SK-N-SH treated with all-trans-retinoic acid at 6 μM for 48 hours (cell line): Measurements from ENCODE around the gene DHX58.

Source experiments
- ATAC-seq: fragments of 200-7000 bp; cut with Tn5 transposase; 3 replicates; pipeline ENCODE4 v1.9.1; 2020; ENCODE audit warnings: mild to moderate bottlenecking, moderate library complexity
- ARNTL ChIP-seq: fragments of 450-650 bp; formaldehyde crosslinking; IDR thresholded peaks from 2 replicates; pipeline ENCODE4 v1.5.0; 2020; ENCODE audit warnings: low read depth, mild to moderate bottlenecking, moderate library complexity, borderline replicate concordance
- BACH2 ChIP-seq: fragments of 250-450 bp; sonication (Bioruptor Pico); IDR thresholded peaks from 2 replicates; pipeline ENCODE4 v1.9.0; 2021; ENCODE audit warnings: mild to moderate bottlenecking, borderline replicate concordance
- CSDC2 ChIP-seq: fragments of 250-450 bp; sonication (Bioruptor Pico); IDR thresholded peaks from 2 replicates; pipeline ENCODE4 v1.5.0; 2020; ENCODE audit warnings: mild to moderate bottlenecking, moderate library complexity
- CSRNP3 ChIP-seq: fragments of 250-450 bp; sonication (Bioruptor Pico); IDR thresholded peaks from 2 replicates; pipeline ENCODE4 v1.5.1; 2021; ENCODE audit warnings: mild to moderate bottlenecking, moderate library complexity
- ESRRG ChIP-seq: fragments of 250-450 bp; sonication (Bioruptor Pico); IDR thresholded peaks from 2 replicates; pipeline ENCODE4 v1.6.1; 2021; ENCODE audit warnings: mild to moderate bottlenecking
- ISL1 ChIP-seq: fragments of 250-450 bp; sonication (Bioruptor Pico); IDR thresholded peaks from 2 replicates; pipeline ENCODE4 v2.1.2; 2022; ENCODE audit warnings: mild to moderate bottlenecking, moderate library complexity
- OSR1 ChIP-seq: fragments of 250-450 bp; sonication (Bioruptor Pico); IDR thresholded peaks from 2 replicates; pipeline ENCODE4 v1.8.0; 2022; ENCODE audit warnings: moderate library complexity, mild to moderate bottlenecking, inconsistent platforms
- PATZ1 ChIP-seq: fragments of 250-450 bp; sonication (Bioruptor Pico); IDR thresholded peaks from 2 replicates; pipeline ENCODE4 v1.8.0; 2020; ENCODE audit warnings: mild to moderate bottlenecking, moderate library complexity, borderline replicate concordance
- POU6F1 ChIP-seq: fragments of 250-450 bp; sonication (Bioruptor Pico); IDR thresholded peaks from 2 replicates; pipeline ENCODE4 v1.8.0; 2021; ENCODE audit warnings: low read depth, mild to moderate bottlenecking, moderate library complexity, borderline replicate concordance
- RARB ChIP-seq: fragments of 250-450 bp; sonication (Bioruptor Pico); IDR thresholded peaks from 2 replicates; pipeline ENCODE4 v1.8.0; 2021; ENCODE audit warnings: mild to moderate bottlenecking, moderate library complexity
- SNAI2 ChIP-seq: fragments of 250-450 bp; sonication (Bioruptor Pico); IDR thresholded peaks from 2 replicates; pipeline ENCODE4 v1.5.0; 2020; ENCODE audit warnings: mild to moderate bottlenecking, moderate library complexity
- TCF4 ChIP-seq: fragments of 250-450 bp; sonication (Bioruptor Pico); IDR thresholded peaks from 2 replicates; pipeline ENCODE4 v1.8.0; 2021; ENCODE audit warnings: mild to moderate bottlenecking, moderate library complexity, borderline replicate concordance
- TOX ChIP-seq: fragments of 250-450 bp; sonication (Bioruptor Pico); IDR thresholded peaks from 2 replicates; pipeline ENCODE4 v1.8.0; 2021; ENCODE audit warnings: mild to moderate bottlenecking, moderate library complexity, borderline replicate concordance
- TSHZ2 ChIP-seq: fragments of 250-450 bp; sonication (Bioruptor Pico); IDR thresholded peaks from 2 replicates; pipeline ENCODE4 v1.5.0; 2020; ENCODE audit warnings: mild to moderate bottlenecking, moderate library complexity
- ZC3H10 ChIP-seq: fragments of 250-450 bp; sonication (Bioruptor Pico); IDR thresholded peaks from 2 replicates; pipeline ENCODE4 v1.5.1; 2021; ENCODE audit warnings: mild to moderate bottlenecking, moderate library complexity
- ZFP3 ChIP-seq: fragments of 250-450 bp; sonication (Bioruptor Pico); IDR thresholded peaks from 2 replicates; pipeline ENCODE4 v1.5.0; 2020; ENCODE audit warnings: mild to moderate bottlenecking, moderate library complexity
- ZFP30 ChIP-seq: fragments of 450-650 bp; formaldehyde crosslinking; IDR thresholded peaks from 2 replicates; pipeline ENCODE4 v1.5.0; 2022; ENCODE audit warnings: mild to moderate bottlenecking, moderate library complexity
- ZNF70 ChIP-seq: fragments of 450-650 bp; formaldehyde crosslinking; IDR thresholded peaks from 2 replicates; pipeline ENCODE4 v1.5.0; 2020; ENCODE audit warnings: mild to moderate bottlenecking, moderate library complexity
- ZNF8 ChIP-seq: fragments of 450-650 bp; formaldehyde crosslinking; IDR thresholded peaks from 2 replicates; pipeline ENCODE4 v1.5.0; 2020; ENCODE audit warnings: mild to moderate bottlenecking, moderate library complexity

The DHX58 gene

DNA sequence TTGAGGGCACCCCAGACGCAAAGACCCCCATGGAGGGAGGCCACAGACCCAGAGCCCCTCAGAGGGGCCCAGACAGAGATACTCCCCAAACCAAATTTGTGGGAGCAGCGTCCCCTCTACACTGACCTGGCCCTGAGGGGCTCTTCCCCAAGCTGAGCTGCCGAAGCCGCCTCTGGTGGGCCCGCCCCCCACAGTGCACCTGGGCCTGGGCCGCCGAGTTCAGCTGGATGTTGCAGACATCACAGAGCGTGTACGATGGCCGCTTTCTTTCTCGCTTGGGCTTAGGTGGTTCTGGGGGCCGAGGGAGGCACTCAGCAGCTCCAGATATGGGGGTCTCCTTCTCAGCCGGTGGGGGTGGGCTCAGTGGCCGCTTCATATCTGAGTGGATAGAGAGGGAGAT is 49.8 kb downstream of the DHX58 start (continued):
- TF ChIP-seq TSHZ2 (CRISPR knock-in tag) (no peak), ISL1 (CRISPR knock-in tag) (no peak)

DNA sequence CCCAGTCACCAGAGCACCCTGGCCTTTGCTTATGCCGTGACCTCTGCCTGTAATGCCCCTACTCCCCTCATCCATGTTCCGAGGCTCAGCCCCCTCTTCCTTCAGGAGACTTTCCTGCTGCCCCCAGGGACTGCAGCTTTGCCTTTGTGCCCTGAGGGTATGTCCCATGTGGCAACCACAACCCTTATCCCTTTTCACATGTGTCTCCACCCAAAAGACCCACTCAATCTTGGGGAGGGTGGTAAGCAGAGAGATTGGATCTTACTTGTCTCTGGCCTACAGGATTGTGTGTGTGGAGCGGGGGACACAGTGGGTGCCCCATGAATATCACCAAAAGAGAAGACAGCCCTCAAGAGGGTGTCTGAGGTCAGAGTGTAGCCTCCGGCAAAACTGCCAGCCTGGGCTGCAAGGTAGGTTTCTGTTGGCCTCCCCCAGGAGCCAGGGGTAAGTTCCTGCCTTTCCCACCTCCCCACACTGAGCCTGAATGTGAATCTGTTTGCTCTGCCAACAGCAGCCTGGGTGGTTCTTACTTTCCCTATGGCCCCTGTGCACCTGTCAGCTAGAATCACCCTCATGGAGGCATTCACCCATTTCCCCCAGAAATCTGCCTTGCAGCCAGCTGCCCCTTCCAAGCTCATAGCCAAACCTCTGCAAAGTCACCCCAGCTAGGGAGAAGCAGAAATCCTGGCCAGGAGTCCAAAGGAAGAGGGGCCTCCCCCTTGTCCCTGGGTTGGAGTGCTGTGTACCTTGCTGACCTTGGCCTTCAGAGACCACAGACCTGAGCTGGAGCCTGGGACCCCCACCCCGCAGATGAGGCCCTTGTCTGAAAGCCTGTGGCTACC is 50.6 kb downstream of the DHX58 start:
- TF ChIP-seq PATZ1 (CRISPR knock-in tag), result no peak
- no peak for TF ChIP-seq ESRRG (CRISPR knock-in tag)
- no peak for TF ChIP-seq ARNTL
- no peak for TF ChIP-seq ZFP30 (CRISPR knock-in tag)
- no peak for TF ChIP-seq ZNF70
- no peak for TF ChIP-seq RARB (CRISPR knock-in tag)
- no peak for TF ChIP-seq ZNF8 (CRISPR knock-in tag)
- TF ChIP-seq ZFP3 (CRISPR knock-in tag), result no peak
- no peak for TF ChIP-seq TCF4
- TF ChIP-seq CSDC2 (CRISPR knock-in tag), result no peak
- no peak for TF ChIP-seq TOX (CRISPR knock-in tag)
- no peak for TF ChIP-seq CSRNP3 (CRISPR knock-in tag)

DNA sequence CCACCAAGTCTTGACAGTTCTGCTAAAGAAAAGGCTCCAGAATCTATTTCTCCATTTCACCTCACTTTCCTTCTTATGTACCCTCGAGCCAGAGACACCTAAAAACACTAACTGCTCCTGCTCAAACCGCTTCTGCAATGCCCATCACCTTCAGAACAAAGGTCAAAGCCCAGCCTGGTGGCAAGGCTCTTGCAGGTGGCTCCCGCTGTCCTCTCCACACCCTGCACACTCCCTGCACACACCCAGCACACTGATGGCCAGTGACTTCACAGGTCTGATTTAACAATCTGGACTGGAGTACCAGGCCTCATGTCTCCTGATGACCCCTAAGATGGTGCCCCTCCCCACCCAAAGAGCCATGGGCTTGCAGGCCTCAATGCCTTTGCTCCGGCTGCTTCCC is 52.3 kb downstream of the DHX58 start:
- TF ChIP-seq BACH2 (no peak), PATZ1 (CRISPR knock-in tag) (no peak), ZFP3 (CRISPR knock-in tag) (no peak)
- ATAC-seq, result no peak

More for the DNA sequence above, 50.6 kb downstream of the DHX58 start:
- ATAC-seq, result no peak

- no peak for ATAC-seq
- no peak for TF ChIP-seq TOX (CRISPR knock-in tag)
- no peak for TF ChIP-seq SNAI2 (CRISPR knock-in tag)
- TF ChIP-seq ARNTL, result no peak
- TF ChIP-seq TCF4, result no peak
- no peak for TF ChIP-seq PATZ1 (CRISPR knock-in tag)
- no peak for TF ChIP-seq RARB (CRISPR knock-in tag)
- no peak for TF ChIP-seq ISL1 (CRISPR knock-in tag)
- no peak for TF ChIP-seq CSRNP3 (CRISPR knock-in tag)
- TF ChIP-seq ZC3H10 (CRISPR knock-in tag), result no peak
- no peak for TF ChIP-seq ZNF8 (CRISPR knock-in tag)
- no peak for TF ChIP-seq ZFP30 (CRISPR knock-in tag)
- TF ChIP-seq POU6F1 (CRISPR knock-in tag), result no peak
- no peak for TF ChIP-seq ZNF70
- TF ChIP-seq OSR1 (CRISPR knock-in tag), result no peak
- TF ChIP-seq ZFP3 (CRISPR knock-in tag), result no peak
- no peak for TF ChIP-seq ESRRG (CRISPR knock-in tag)
Observed at GRCh38 chr17:42059815-42060214, 52.7 kb downstream of the DHX58 start.
